Ovary (tissue), 3 donors: Measurements from ENCODE around the gene A4GALT.

Experiments used
- CTCF ChIP-seq, 3 donors: fragments of 450-650 bp in 2 of 3; fragments of 200-600 bp in 1 of 3; IDR thresholded peaks; one replicate each; pipeline versions ENCODE4 v1.5.1 to v1.8.0; 2016 to 2022; ENCODE audit warnings: antibody characterized with exemption in 3 of 3, mild to moderate bottlenecking in 1 of 3
- EP300 ChIP-seq: sonication (generic); formaldehyde crosslinking; IDR thresholded peaks from one replicate; pipeline ENCODE4 v1.6.1; 2017; ENCODE audit warnings: antibody characterized with exemption
- POLR2A ChIP-seq: fragments of 450-650 bp; IDR thresholded peaks from one replicate; pipeline ENCODE4 v1.6.1; 2017; ENCODE audit warnings: antibody characterized with exemption, mild to moderate bottlenecking, moderate library complexity
- donor health status: DM: no; HTN: no; CAD: no.

GRCh38 chr22:42691440-42691839 lies 29.2 kb downstream of the A4GALT start:
- TF ChIP-seq POLR2A (no peak), CTCF (IDR thresholded peaks at IDR 0.05) (no peak), EP300 (no peak)
